ENCODE data around the gene PGAP6.

GRCh38 chr16:354971-355461, 26.8 kb downstream of the PGAP6 start:
- TF ChIP-seq EP300 (IDR thresholded peaks at IDR 0.05) = no peak
- no peak for TF ChIP-seq POLR2A (IDR thresholded peaks at IDR 0.05; ENCODE audit: low read depth)
- TF ChIP-seq POLR2AphosphoS5 (IDR thresholded peaks at IDR 0.05) = no peak
- no peak for TF ChIP-seq CTCF (IDR thresholded peaks at IDR 0.05)

All from esophagus muscularis mucosa (tissue), 4 donors.